GM21717 (cell line): ENCODE results near the gene CLTCL1.
"Not testable (repeated sequence)": the region's sequence is repeated elsewhere in the genome, so short reads cannot be mapped to it uniquely, and the experiment has no call there.

Experiments used
- ATAC-seq: cut with Tn5 transposase; IDR thresholded peaks from one replicate; pipeline ENCODE4 v1.9.1; 2021; ENCODE audit warnings: mild to moderate bottlenecking, moderate library complexity; ENCODE audit not compliant: unreplicated experiment

CLTCL1 gene

DNA sequence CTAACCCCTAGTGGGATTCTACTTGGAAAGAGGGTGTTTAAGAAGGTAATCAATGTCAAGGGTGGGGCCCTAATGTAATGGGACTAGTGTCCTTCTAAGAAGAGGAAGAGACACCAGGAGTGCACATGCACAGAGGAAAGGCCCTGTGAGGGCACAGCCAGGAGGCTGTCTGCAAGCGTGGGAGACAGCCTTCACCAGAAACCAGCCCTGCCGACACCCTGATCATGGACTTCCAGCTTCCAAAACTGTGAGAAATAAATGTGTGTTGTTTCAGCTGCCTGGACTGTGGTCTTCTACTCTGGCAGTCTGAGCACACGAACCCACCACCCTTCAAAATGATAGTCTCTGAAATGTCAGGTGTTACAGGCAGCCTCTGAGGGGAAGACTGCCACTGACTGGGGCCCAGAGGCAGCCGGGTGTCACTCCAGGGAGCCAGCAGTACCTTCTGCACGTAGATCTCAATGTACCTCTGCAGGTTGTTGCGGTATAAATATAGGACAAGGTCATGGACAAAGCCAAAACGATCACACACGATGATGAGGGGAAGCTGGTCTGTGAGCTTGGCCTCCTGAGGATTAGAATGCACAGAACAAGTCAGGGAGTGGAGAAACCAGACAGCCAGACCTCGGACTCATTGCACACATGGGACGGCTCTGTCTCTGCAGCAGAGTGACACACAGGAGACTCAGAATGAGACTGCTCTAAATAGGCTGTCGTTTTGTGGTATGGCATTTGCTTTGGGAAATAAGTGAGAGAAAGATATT is 69.1 kb downstream of the CLTCL1 start:
- ATAC-seq, result no peak

- no peak for ATAC-seq
Measured at GRCh38 chr22:19220867-19221266, 70.7 kb downstream of the CLTCL1 start.

DNA sequence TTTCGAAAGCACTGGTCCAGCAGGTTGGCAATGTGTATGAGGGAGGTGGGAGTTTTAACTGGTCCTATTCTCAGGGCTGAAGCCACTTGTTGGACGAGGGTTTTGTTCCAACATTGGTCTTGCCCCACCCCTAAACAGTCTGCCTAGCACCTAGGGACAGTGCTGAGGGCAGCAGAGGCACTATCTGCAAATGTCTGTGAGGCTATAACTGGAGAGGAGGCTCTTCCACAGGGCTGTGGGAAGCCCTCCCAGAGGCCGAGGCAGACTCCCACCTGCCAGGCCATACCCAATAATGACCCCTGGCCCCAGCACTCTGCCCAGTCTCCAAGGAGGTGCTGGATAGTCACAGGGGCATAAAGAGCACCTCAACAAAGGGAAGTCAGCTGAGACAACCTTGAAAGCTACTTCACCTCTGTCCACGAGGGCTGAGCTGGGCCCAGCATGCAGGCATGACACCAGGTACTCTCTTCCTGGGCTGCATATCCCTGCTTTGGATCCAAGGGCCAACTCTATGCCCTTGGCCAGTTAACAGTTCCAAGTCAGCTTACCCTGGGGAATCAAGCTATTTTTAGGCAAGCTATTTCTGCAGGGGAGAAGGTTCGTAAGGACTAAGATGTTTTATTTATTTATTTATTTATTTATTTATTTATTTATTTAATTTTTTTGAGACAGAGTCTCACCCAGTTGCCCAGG is 72.8 kb downstream of the CLTCL1 start:
- ATAC-seq, result no peak

DNA sequence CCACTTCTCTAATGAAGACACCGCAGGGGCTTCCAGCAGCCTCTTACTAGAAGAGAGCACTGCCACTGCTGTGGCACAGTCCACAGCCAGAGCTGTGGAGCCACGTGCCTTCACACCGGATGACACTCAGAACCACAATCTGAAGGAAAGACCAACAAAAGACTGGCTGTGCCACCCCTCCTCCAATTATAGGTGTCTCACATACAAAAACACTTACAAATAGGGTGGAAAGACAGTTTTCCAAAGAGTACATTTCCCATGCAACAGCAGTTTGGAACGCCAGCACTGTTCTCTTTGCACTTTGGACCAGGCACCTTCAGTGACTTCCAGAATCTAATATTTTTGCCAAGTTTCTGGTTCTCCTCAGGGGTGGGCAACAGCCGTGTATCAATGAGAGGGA is 74.9 kb downstream of the CLTCL1 start:
- ATAC-seq, result no peak

- ATAC-seq, result no peak
Measured at GRCh38 chr22:19215360-19215759, 76.2 kb downstream of the CLTCL1 start.

GRCh38 chr22:19214078-19214473 is 77.4 kb downstream of the CLTCL1 start:
- ATAC-seq, result no peak

DNA sequence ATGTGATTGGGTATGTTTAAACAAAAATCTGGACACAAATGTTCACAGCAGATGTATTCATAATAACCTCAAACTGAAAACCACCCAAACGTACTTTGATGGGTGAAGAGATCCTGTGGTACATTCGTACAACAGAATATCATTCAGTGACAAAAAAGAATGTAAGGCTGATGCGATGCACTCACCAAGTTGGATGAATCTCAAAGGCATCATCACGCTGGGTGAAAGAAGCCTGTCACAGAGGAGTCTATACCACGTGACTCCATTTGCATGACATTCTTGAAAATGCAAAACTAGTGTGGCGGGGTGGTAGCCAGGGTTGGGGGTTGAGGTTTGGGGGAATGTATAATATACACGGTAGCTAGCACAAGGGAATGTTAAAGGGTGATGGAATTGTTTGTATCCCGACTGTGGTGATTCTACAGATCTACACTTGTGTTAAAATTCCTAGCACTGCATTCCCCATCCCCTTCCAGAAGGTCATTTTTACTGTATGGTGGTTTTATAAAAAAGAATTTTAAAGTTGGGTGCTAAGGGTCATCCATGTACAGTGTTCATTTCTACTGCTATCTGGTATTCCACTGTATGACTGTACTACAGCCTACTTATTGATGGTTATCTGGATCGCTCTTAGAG is 78.0 kb downstream of the CLTCL1 start:
- ATAC-seq, result no peak

- ATAC-seq, result no peak
Measured at GRCh38 chr22:19213001-19213400, 78.5 kb downstream of the CLTCL1 start.

DNA sequence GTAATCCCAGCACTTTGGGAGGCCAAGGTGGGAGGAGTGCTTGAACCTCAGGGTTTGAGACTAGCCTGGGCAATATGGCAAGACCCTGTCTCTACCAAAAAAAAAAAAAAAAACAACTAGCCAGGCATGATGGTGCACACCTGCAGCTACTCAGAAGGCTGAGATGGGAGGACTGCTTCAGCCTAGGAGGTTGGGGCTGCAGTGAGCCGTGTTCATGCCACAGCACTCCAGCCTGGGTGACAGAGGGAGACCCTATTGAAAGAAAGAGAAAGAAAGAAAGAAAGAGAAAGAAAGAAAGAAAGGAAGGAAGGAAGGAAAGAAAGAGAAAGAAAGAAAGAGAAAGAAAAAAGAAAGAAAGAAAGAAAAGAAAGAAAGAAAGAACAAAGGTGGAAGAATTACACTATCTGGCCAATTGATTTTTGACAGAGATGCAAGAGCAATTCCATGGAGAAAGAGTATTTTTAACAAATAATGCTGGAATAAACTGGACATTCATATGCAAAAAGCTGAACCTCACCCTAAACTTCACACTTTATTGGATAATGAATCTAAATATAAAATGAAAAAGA is 79.1 kb downstream of the CLTCL1 start:
- ATAC-seq, result no peak

DNA sequence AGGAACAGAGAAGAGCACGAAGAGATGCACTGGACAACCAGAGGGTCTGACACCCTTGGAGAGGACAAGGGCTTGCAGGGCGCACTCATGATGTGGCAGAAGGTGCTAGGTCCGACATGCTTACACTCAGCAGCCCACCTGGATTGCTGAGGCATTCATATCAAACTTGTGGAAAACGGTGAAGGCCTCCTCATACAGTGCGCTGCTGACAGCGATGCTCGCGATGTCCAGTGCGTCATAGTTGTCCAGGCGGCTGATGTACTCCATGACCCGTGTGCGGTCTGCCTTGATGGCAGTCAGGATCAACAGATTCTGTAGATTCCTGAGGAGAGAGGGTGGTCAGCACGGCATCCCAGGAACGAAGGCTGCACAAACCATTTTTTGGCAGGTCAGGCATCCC is 81.3 kb downstream of the CLTCL1 start:
- no peak for ATAC-seq

GRCh38 chr22:19208287-19208847 is 83.2 kb downstream of the CLTCL1 start:
- no peak for ATAC-seq

DNA sequence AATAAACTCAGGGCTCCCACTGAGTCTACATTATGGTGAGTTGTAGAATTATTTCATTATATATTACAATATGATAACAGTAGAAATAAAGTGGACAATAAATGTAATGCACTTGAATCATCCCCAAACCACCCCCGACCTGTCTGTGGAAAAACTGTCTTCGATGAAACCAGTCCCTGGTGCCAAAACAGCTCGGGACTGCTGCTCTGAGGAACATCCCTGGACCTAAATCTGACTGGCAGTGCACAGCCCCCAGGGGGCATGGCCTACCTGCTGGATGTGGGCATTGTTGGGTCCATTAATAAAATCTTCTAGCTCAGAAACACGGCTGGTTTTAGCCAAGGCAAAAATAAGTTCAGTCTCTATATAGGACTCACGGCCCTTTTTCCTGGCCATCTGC is 83.6 kb downstream of the CLTCL1 start:
- no peak for ATAC-seq

DNA sequence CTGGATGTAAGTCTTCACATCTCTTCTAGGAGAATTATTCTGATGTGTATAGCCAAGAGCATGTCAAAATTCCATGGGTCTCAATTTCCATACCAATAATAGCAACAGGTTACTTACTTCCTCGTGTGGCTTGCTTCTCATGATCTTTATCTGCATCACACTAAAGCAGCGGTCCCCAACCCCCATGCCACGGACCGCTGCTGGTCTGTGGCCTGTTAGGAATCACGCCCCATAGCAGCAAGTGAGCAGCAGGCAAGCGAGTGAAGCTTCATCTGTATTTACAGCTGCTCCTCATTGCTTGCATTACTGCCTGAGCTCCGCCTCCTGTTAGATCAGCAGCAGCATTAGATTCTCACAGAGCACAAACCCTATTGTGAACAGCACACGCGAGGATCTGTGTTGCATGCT is 84.1 kb downstream of the CLTCL1 start:
- ATAC-seq, result no peak

DNA sequence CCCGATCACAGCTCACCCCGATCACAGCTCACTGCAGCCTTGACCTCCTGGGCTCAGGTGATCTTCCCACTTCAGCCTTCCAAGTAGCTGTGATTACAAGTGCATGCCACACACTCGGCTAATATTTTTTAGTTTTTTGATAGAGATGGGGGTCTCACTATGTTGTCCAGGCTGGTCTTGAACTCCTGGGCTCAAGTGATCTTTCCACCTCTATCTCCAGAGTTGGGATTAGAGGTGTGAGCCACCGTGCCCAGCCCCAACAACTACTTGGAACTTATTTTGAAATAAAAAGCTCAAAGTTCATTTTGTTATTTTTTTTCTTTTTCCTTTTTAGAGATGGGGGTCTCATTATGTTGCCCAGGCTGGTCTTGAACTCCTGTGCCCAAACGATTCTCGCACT is 85.2 kb downstream of the CLTCL1 start:
- no peak for ATAC-seq

- no peak for ATAC-seq
Measured at GRCh38 chr22:19204640-19205039, 86.9 kb downstream of the CLTCL1 start.

DNA sequence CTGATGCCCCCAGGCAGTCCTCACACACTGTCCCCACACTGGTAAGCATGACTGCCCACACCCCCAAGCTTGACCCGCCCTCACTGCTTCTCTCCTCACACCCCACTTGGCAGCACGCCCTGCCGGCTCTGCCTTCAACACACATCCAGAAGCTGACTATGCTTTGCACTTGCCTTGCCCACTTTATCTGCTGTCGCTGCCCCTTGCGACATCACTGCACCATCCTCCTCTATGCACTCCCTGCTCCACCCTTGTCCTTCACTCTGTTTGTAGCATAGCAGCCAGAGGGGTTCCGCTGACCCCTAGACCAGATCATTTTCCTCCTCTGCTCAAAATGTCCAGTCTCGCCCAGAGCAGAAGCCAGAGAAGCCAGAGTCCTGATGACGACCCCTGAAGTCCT is 87.7 kb downstream of the CLTCL1 start:
- ATAC-seq, result no peak

GRCh38 chr22:19202799-19203186 is 88.7 kb downstream of the CLTCL1 start:
- ATAC-seq, result not testable (repeated sequence)

DNA sequence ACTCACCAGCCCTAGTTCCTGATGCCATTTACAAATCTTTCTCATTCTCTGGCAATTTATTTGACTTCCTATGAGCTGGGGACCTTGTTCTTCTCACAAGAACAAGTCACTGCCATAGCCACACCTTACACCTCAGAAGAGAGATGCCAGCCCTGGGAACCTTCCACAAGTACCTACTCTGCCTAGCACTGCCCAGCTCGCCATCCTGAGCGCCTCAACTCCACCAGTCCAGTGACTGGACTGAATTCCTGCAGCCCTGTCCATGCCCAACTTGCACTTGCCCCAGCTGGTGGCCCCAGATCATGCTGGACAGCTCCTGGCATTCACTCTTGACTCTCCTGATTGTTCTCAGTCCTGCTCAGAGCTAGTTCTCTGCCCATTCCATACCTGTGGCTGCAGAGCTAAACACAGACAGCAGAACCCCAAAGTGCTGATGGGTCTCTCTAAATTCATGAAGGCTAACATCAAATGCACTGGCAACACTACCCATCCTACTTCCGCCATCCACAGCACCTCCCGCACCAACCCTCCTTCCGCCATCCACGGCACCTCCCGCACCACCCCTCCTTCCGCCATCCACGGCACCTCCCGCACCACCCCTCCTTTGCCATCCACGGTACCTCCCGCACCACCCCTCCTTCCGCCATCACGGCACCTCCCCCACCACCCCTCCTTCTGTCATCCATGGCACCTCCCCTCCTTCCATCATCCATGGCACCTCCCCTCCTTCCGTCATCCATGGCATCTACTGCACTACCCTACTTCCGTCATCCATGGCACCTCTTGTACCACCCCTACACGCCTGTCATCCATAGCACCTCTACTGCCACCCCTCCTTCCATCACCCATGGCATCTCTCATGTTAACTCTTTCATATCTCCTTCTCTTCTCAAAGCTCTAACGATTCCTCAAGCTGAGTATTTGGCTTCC is 89.4 kb downstream of the CLTCL1 start:
- no peak for ATAC-seq

DNA sequence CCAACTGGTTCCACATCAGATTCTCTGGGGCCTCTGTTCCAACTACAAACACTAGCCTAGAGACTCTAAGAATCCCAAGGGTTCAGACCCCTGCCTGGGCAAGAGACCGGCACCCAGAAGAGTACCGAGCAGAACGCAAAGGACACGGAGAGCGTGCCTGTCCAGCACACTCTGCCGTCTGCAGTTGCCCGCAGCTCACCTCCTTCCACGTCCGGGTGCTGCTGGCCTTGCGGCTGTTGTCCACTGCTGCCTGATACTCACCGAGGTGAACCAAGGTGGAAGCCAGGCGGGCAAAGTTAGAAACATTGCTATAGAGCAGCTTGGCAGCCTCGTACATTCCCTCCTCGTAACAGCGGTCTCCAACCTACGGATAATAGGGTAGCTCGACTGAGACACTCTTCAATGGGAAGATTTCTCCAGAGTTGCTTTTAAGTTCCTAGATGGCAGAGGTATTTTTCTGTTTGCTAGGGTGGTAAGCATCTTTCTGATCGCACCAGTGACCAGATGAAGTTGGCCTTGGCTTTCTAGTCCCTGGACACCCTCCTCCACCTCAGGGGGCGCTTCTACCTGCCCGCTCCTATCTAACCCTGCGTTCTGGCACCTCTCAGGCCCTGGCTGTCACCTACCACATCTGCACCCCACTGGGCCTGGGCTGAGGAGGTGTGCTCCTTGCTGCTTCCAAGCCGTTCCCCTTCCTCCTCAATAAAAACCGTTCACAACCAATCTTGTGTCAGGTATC is 90.2 kb downstream of the CLTCL1 start:
- no peak for ATAC-seq

- no peak for ATAC-seq
Measured at GRCh38 chr22:19199479-19199878, 92.0 kb downstream of the CLTCL1 start.
